ENCODE data around the gene WNT2.

DNA sequence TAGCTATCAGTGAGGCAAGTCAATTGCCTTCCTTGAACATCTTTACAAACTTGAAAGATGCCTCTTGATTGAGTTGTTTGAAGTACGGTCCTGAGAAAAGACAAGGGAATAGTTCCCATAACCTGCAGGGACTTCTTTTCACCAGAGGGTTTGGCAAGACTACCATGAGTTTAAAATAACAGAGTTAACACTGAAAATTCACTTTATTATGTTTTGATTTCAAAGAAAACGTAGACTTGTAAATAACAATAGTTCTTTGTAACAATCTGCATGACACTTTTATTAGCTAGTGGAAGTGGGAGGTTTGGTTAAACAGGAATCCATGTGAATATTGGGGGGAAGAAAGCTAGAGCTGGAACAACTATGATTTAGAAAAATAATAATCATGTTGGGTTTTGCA lies 49.5 kb downstream of the WNT2 start:
- TF ChIP-seq EP300 (IDR thresholded peaks at IDR 0.05; ENCODE audit: low read depth) (no peak), POLR2A (IDR thresholded peaks at IDR 0.05) (no peak)

Data from transverse colon (tissue), 1 donor.